Keratinocyte (primary cell): ENCODE data around the gene SLC12A8. TPM values are rescaled to one million over a fixed set of nuclear protein-coding genes. Genes with fewer than 3 reads are reported as not detected.

Experiments used
- DNase-seq: peaks from one replicate; pipeline ENCODE4 v3.0.0-alpha.2; 2011; ENCODE audit warnings: low read depth, missing footprints, low spot score
- FAIRE-seq: peaks from 2 replicates; lab custom pipeline; 2011; peaks lifted over from hg19 to GRCh38; lab: Jason Lieb, UNC
- H2AFZ ChIP-seq: 2 replicates; pipeline ENCODE4 v1.6.0; 2012; ENCODE audit warnings: low read length, control low read depth, inconsistent platforms; ENCODE audit not compliant: control insufficient read depth
- H3K27ac ChIP-seq: 2 replicates; pipeline ENCODE4 v1.5.1; 2011; ENCODE audit warnings: low read length; ENCODE audit not compliant: control insufficient read depth, insufficient read depth
- H3K27me3 ChIP-seq: 3 replicates; pipeline ENCODE4 v1.6.0; 2011; ENCODE audit warnings: low read length; ENCODE audit not compliant: control insufficient read depth, insufficient read depth; ENCODE audit errors: extremely low read depth
- H3K36me3 ChIP-seq, 2 experiments: 2 replicates in 1 of 2; 3 replicates in 1 of 2; pipeline ENCODE4 v1.5.1; 2011; ENCODE audit warnings: low read length in 2 of 2, mild to moderate bottlenecking in 1 of 2; ENCODE audit not compliant: control insufficient read depth in 2 of 2, insufficient read depth in 2 of 2; ENCODE audit errors: extremely low read depth in 1 of 2
- H3K4me1 ChIP-seq: 3 replicates; pipeline ENCODE4 v1.5.1; 2011; ENCODE audit warnings: low read length; ENCODE audit not compliant: control insufficient read depth, insufficient read depth; ENCODE audit errors: extremely low read depth
- H3K4me2 ChIP-seq: 3 replicates; pipeline ENCODE4 v1.6.0; 2011; ENCODE audit warnings: low read depth, low read length; ENCODE audit not compliant: control insufficient read depth, insufficient read depth; ENCODE audit errors: extremely low read depth
- H3K4me3 ChIP-seq, 3 experiments: fragments of 200-600 bp in 1 of 3; sonication (generic) in 1 of 3; 2 replicates in 2 of 3; 3 replicates in 1 of 3; pipeline ENCODE4 v1.5.1; 2011 to 2016; ENCODE audit warnings: low read length in 3 of 3, mild to moderate bottlenecking in 3 of 3, control low read depth in 2 of 3, inconsistent platforms in 1 of 3, low read depth in 1 of 3, mixed read lengths in 1 of 3, mixed run types in 1 of 3, moderate library complexity in 1 of 3; ENCODE audit not compliant: control insufficient read depth in 2 of 3, insufficient read depth in 2 of 3; ENCODE audit errors: extremely low read depth in 1 of 3
- H3K79me2 ChIP-seq: 2 replicates; pipeline ENCODE4 v1.6.0; 2012; ENCODE audit warnings: low read length; ENCODE audit not compliant: control insufficient read depth, insufficient read depth
- H3K9ac ChIP-seq: 3 replicates; pipeline ENCODE4 v1.6.0; 2011; ENCODE audit warnings: low read length; ENCODE audit not compliant: control insufficient read depth, insufficient read depth; ENCODE audit errors: extremely low read depth
- H3K9me1 ChIP-seq: 3 replicates; pipeline ENCODE4 v1.6.0; 2011; ENCODE audit warnings: low read length; ENCODE audit not compliant: control insufficient read depth, insufficient read depth; ENCODE audit errors: extremely low read depth
- H3K9me3 ChIP-seq: 2 replicates; pipeline ENCODE4 v1.5.1; 2012; ENCODE audit warnings: low read depth, low read length; ENCODE audit not compliant: control insufficient read depth
- H4K20me1 ChIP-seq: 3 replicates; pipeline ENCODE4 v1.6.0; 2011; ENCODE audit warnings: low read length; ENCODE audit not compliant: control insufficient read depth, insufficient read depth; ENCODE audit errors: extremely low read depth
- CTCF ChIP-seq, 3 experiments: IDR thresholded peaks in 1 of 3; conservative IDR thresholded peaks in 1 of 3; optimal IDR thresholded peaks in 1 of 3; 2 replicates in 2 of 3; 3 replicates in 1 of 3; pipeline versions ENCODE3 to v1.5.1; 2011; ENCODE audit warnings: low read length in 3 of 3, mild to moderate bottlenecking in 3 of 3, moderate library complexity in 2 of 3, control low read depth in 1 of 3, inconsistent platforms in 1 of 3; ENCODE audit not compliant: insufficient read depth in 2 of 3; ENCODE audit errors: extremely low read depth in 1 of 3
- EZH2 ChIP-seq: IDR thresholded peaks from one replicate; pipeline ENCODE4 v1.6.1; 2012; ENCODE audit warnings: inconsistent platforms, mild to moderate bottlenecking, low read length, moderate library complexity
- dilution Hi-C: fragments of 300-500 bp; cut with MboI; formaldehyde crosslinking; loops from one replicate; pipeline ENCODE4 v1.7.0; 2020; ENCODE audit warnings: low sequenced_read_pairs; ENCODE audit not compliant: extremely low pct_ligation_motif_present
- polyA plus RNA-seq, 5 experiments: library from polyadenylated mRNA; depleted of rRNA in 3 of 5; stranded (reverse) in 3 of 5; stranded (forward) in 1 of 5; unstranded in 1 of 5; fragments of >200 nt; gene quantifications; 1 replicate in 1 of 5; 2 replicates in 3 of 5; 3 replicates in 1 of 5; pipeline versions ENCODE4 v1.2.1 to v1.2.3, GENCODE V29; 2011 to 2012; ENCODE audit warnings: missing spikeins in 2 of 5, low read depth in 1 of 5, low replicate concordance in 1 of 5

SLC12A8 gene
- polyA plus RNA-seq, 1 donor (not counting 4 experiments of a cell fraction or from before 2014, with no cell fraction given): 6.9 TPM

- H3K9me1 ChIP-seq: no peaks in the 10 kb centered on the region
- H3K27me3 ChIP-seq: no peaks in the 10 kb centered on the region
- no peak overlapping the region for H3K9ac ChIP-seq
- no peak overlapping the region for H2AFZ ChIP-seq
- DNase-seq (no peak), FAIRE-seq (no peak)
- dilution Hi-C loops: no loop called here
- H4K20me1 ChIP-seq: no peaks in the 10 kb centered on the region
- no peak overlapping the region for H3K27ac ChIP-seq
- no peaks in the 10 kb centered on the region for H3K79me2 ChIP-seq
- H3K4me3 ChIP-seq: no peak overlapping the region
- H3K4me1 ChIP-seq: peaks cover 4% of the 10 kb centered on the region
- H3K36me3 ChIP-seq: peaks cover 2 to 3% of the 10 kb centered on the region in 2 experiments
- no peaks in the 10 kb centered on the region for H3K9me3 ChIP-seq
- H3K4me2 ChIP-seq: no peak overlapping the region
- no peak for TF ChIP-seq CTCF (optimal IDR thresholded peaks at IDR 0.05 in 1 of 3, IDR thresholded peaks at IDR 0.05 in 1 of 3, conservative IDR thresholded peaks at IDR 0.05 in 1 of 3; ENCODE audit: extremely low read depth in 1 of 3, insufficient read depth in 2 of 3, low read length in 3 of 3)
- no peak for TF ChIP-seq EZH2
These were observed 136.8 kb downstream of the SLC12A8 start for GRCh38 chr3:125075738-125076137.

- Histone ChIP-seq H3K9ac (no peak overlapping the region), H3K4me3 (no peak overlapping the region), H3K79me2 (no peaks in the 10 kb centered on the region), H3K27ac (no peak overlapping the region), H4K20me1 (no peaks in the 10 kb centered on the region), H3K27me3 (no peaks in the 10 kb centered on the region), H3K9me3 (no peaks in the 10 kb centered on the region), H2AFZ (no peak overlapping the region), H3K4me1 (no peaks in the 10 kb centered on the region), H3K9me1 (no peaks in the 10 kb centered on the region), H3K36me3 (peaks cover 0 to 1% of the 10 kb centered on the region in 2 experiments), H3K4me2 (no peak overlapping the region)
- no peak for FAIRE-seq
- dilution Hi-C loops: no loop called here
- TF ChIP-seq CTCF (optimal IDR thresholded peaks at IDR 0.05 in 1 of 3, IDR thresholded peaks at IDR 0.05 in 1 of 3, conservative IDR thresholded peaks at IDR 0.05 in 1 of 3; ENCODE audit: extremely low read depth in 1 of 3, insufficient read depth in 2 of 3, low read length in 3 of 3) (no peak), EZH2 (no peak)
- DNase-seq: no peak
These were observed 139.1 kb downstream of the SLC12A8 start for GRCh38 chr3:125073390-125073905.
